DMS53 (cell line): ENCODE data around the gene LTO1.

Source experiments
- DNase-seq: peaks from one replicate; lab custom pipeline; 2025; lab: John Stamatoyannopoulos, UW

LTO1 gene

GRCh38 chr11:69674886-69675714 is at the start of gene LTO1:
Gene LTO1 (minus strand): TSS chr11:69675353. CDS start chr11:69675239, 114 bp downstream.
- peak; percentile 98 for DNase-seq

GRCh38 chr11:69721745-69722144 is 46.6 kb upstream of the LTO1 start:
- peak; percentile 49 for DNase-seq

GRCh38 chr11:69721106-69721505 is 46.0 kb upstream of the LTO1 start:
- DNase-seq, result no peak

- no peak for DNase-seq
Measured at GRCh38 chr11:69718912-69719311, 43.8 kb upstream of the LTO1 start.

GRCh38 chr11:69718147-69718546 is 43.0 kb upstream of the LTO1 start:
- peak; percentile 43 for DNase-seq

GRCh38 chr11:69716891-69717747 is 42.0 kb upstream of the LTO1 start:
- no peak for DNase-seq

GRCh38 chr11:69716099-69716498 is 40.9 kb upstream of the LTO1 start:
- DNase-seq, result no peak

GRCh38 chr11:69715446-69715845 is 40.3 kb upstream of the LTO1 start:
- no peak for DNase-seq

- DNase-seq, result peak; percentile 30
Measured at GRCh38 chr11:69711822-69712801, 37.0 kb upstream of the LTO1 start.

GRCh38 chr11:69708736-69709401 is 33.7 kb upstream of the LTO1 start:
- DNase-seq, result no peak

- DNase-seq, result no peak
Measured at GRCh38 chr11:69707176-69707575, 32.0 kb upstream of the LTO1 start.

- DNase-seq, result no peak
Measured at GRCh38 chr11:69705901-69706787, 31.0 kb upstream of the LTO1 start.

- no peak for DNase-seq
Measured at GRCh38 chr11:69705351-69705811, 30.2 kb upstream of the LTO1 start.

- DNase-seq, result peak; percentile 54
Measured at GRCh38 chr11:69704508-69705253, 29.5 kb upstream of the LTO1 start.

- no peak for DNase-seq
Measured at GRCh38 chr11:69703768-69704507, 28.8 kb upstream of the LTO1 start, which contains the start of gene FGF19. Gene FGF19 (minus strand): TSS chr11:69704022. CDS start chr11:69703876, 146 bp downstream.

GRCh38 chr11:69703453-69703767 is 28.3 kb upstream of the LTO1 start:
- DNase-seq, result no peak

GRCh38 chr11:69702769-69703452 is 27.8 kb upstream of the LTO1 start:
- no peak for DNase-seq

GRCh38 chr11:69702239-69702691 is 27.1 kb upstream of the LTO1 start:
- DNase-seq, result no peak
